GM21529 (cell line): ENCODE data around the gene CLGN.

Experiments used
- ATAC-seq: cut with Tn5 transposase; IDR thresholded peaks from one replicate; pipeline ENCODE4 v1.9.1; 2021; ENCODE audit not compliant: unreplicated experiment

The CLGN gene

DNA sequence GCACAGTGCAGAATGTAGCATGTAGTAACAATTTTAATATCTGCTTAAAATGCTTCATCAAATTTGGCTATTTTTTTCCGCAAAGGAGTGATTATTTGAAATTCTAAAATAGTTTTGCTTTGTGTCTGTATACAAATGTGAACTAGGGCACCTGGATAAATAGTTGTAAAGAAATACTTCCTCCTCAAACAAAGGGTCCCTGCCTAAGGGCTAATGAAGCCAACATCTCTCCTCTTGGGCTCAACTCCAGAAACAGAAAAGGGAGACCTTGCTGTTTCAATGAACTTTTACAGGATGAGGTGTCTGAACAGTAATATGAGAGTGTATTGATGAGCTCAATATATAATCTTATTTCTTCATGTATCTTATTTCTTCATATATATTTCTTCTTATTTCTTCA is 84.8 kb downstream of the CLGN start:
- ATAC-seq: no peak
